SK-N-SH treated with all-trans-retinoic acid at 6 μM for 48 hours (cell line): ENCODE data around the gene ARL10.

ENCODE experiments used
- ATAC-seq: fragments of 200-7000 bp; cut with Tn5 transposase; 3 replicates; pipeline ENCODE4 v1.9.1; 2020; ENCODE audit warnings: mild to moderate bottlenecking, moderate library complexity
- ARNTL ChIP-seq: fragments of 450-650 bp; formaldehyde crosslinking; IDR thresholded peaks from 2 replicates; pipeline ENCODE4 v1.5.0; 2020; ENCODE audit warnings: low read depth, mild to moderate bottlenecking, moderate library complexity, borderline replicate concordance
- CREB5 ChIP-seq: fragments of 250-450 bp; sonication (Bioruptor Pico); IDR thresholded peaks from 2 replicates; pipeline ENCODE4 v1.5.1; 2020; ENCODE audit warnings: low read depth, mild to moderate bottlenecking, moderate library complexity
- CSDC2 ChIP-seq: fragments of 250-450 bp; sonication (Bioruptor Pico); IDR thresholded peaks from 2 replicates; pipeline ENCODE4 v1.5.0; 2020; ENCODE audit warnings: mild to moderate bottlenecking, moderate library complexity
- ESRRG ChIP-seq: fragments of 250-450 bp; sonication (Bioruptor Pico); IDR thresholded peaks from 2 replicates; pipeline ENCODE4 v1.6.1; 2021; ENCODE audit warnings: mild to moderate bottlenecking
- GLIS3 ChIP-seq: fragments of 250-450 bp; sonication (Bioruptor Pico); IDR thresholded peaks from 2 replicates; pipeline ENCODE4 v1.5.0; 2020; ENCODE audit warnings: mild to moderate bottlenecking, moderate library complexity
- ISL1 ChIP-seq: fragments of 250-450 bp; sonication (Bioruptor Pico); IDR thresholded peaks from 2 replicates; pipeline ENCODE4 v2.1.2; 2022; ENCODE audit warnings: mild to moderate bottlenecking, moderate library complexity
- OSR1 ChIP-seq: fragments of 250-450 bp; sonication (Bioruptor Pico); IDR thresholded peaks from 2 replicates; pipeline ENCODE4 v1.8.0; 2022; ENCODE audit warnings: moderate library complexity, mild to moderate bottlenecking, inconsistent platforms
- PATZ1 ChIP-seq: fragments of 250-450 bp; sonication (Bioruptor Pico); IDR thresholded peaks from 2 replicates; pipeline ENCODE4 v1.8.0; 2020; ENCODE audit warnings: mild to moderate bottlenecking, moderate library complexity, borderline replicate concordance
- POU6F1 ChIP-seq: fragments of 250-450 bp; sonication (Bioruptor Pico); IDR thresholded peaks from 2 replicates; pipeline ENCODE4 v1.8.0; 2021; ENCODE audit warnings: low read depth, mild to moderate bottlenecking, moderate library complexity, borderline replicate concordance
- PPARA ChIP-seq: fragments of 250-450 bp; sonication (Bioruptor Pico); IDR thresholded peaks from 2 replicates; pipeline ENCODE4 v1.5.0; 2020; ENCODE audit warnings: mild to moderate bottlenecking, borderline replicate concordance
- RARB ChIP-seq: fragments of 250-450 bp; sonication (Bioruptor Pico); IDR thresholded peaks from 2 replicates; pipeline ENCODE4 v1.8.0; 2021; ENCODE audit warnings: mild to moderate bottlenecking, moderate library complexity
- SNAI2 ChIP-seq: fragments of 250-450 bp; sonication (Bioruptor Pico); IDR thresholded peaks from 2 replicates; pipeline ENCODE4 v1.5.0; 2020; ENCODE audit warnings: mild to moderate bottlenecking, moderate library complexity
- TOX ChIP-seq: fragments of 250-450 bp; sonication (Bioruptor Pico); IDR thresholded peaks from 2 replicates; pipeline ENCODE4 v1.8.0; 2021; ENCODE audit warnings: mild to moderate bottlenecking, moderate library complexity, borderline replicate concordance
- TSHZ2 ChIP-seq: fragments of 250-450 bp; sonication (Bioruptor Pico); IDR thresholded peaks from 2 replicates; pipeline ENCODE4 v1.5.0; 2020; ENCODE audit warnings: mild to moderate bottlenecking, moderate library complexity
- ZC3H10 ChIP-seq: fragments of 250-450 bp; sonication (Bioruptor Pico); IDR thresholded peaks from 2 replicates; pipeline ENCODE4 v1.5.1; 2021; ENCODE audit warnings: mild to moderate bottlenecking, moderate library complexity
- ZFP30 ChIP-seq: fragments of 450-650 bp; formaldehyde crosslinking; IDR thresholded peaks from 2 replicates; pipeline ENCODE4 v1.5.0; 2022; ENCODE audit warnings: mild to moderate bottlenecking, moderate library complexity
- ZNF565 ChIP-seq: fragments of 450-650 bp; formaldehyde crosslinking; conservative IDR thresholded peaks from 2 replicates; pipeline ENCODE4 v1.5.0; 2020; ENCODE audit warnings: low read depth, mild to moderate bottlenecking, moderate library complexity
- ZNF70 ChIP-seq: fragments of 450-650 bp; formaldehyde crosslinking; IDR thresholded peaks from 2 replicates; pipeline ENCODE4 v1.5.0; 2020; ENCODE audit warnings: mild to moderate bottlenecking, moderate library complexity
- ZNF8 ChIP-seq: fragments of 450-650 bp; formaldehyde crosslinking; IDR thresholded peaks from 2 replicates; pipeline ENCODE4 v1.5.0; 2020; ENCODE audit warnings: mild to moderate bottlenecking, moderate library complexity

The ARL10 gene

GRCh38 chr5:176391479-176391878 lies 26.2 kb downstream of the ARL10 start:
- ATAC-seq: no peak
- TF ChIP-seq CSDC2 (no peak), ARNTL (no peak), ZFP30 (CRISPR knock-in tag) (no peak), TOX (CRISPR knock-in tag) (no peak)

GRCh38 chr5:176391999-176392398 lies 26.7 kb downstream of the ARL10 start:
- ATAC-seq: no peak
- no peak for TF ChIP-seq ESRRG
- no peak for TF ChIP-seq CREB5 (CRISPR knock-in tag)
- no peak for TF ChIP-seq OSR1
- TF ChIP-seq PATZ1 (CRISPR knock-in tag): no peak
- no peak for TF ChIP-seq ZNF8 (CRISPR knock-in tag)
- no peak for TF ChIP-seq ZNF565 (CRISPR knock-in tag)
- no peak for TF ChIP-seq ZNF70 (CRISPR knock-in tag)
- no peak for TF ChIP-seq SNAI2 (CRISPR knock-in tag)
- no peak for TF ChIP-seq TOX (CRISPR knock-in tag)
- TF ChIP-seq ARNTL: no peak
- TF ChIP-seq CSDC2: no peak
- TF ChIP-seq RARB (CRISPR knock-in tag): no peak
- no peak for TF ChIP-seq ZFP30 (CRISPR knock-in tag)
- TF ChIP-seq PPARA (CRISPR knock-in tag): no peak
- no peak for TF ChIP-seq ZC3H10 (CRISPR knock-in tag)
- TF ChIP-seq GLIS3 (CRISPR knock-in tag): no peak
- no peak for TF ChIP-seq ISL1 (CRISPR knock-in tag)

- no peak for TF ChIP-seq PPARA (CRISPR knock-in tag)
- no peak for TF ChIP-seq ZFP30 (CRISPR knock-in tag)
- no peak for TF ChIP-seq CSDC2
- TF ChIP-seq ZNF70 (CRISPR knock-in tag): no peak
- TF ChIP-seq TSHZ2 (CRISPR knock-in tag): no peak
- no peak for ATAC-seq
These were observed 27.2 kb downstream of the ARL10 start for GRCh38 chr5:176392526-176392925.

- TF ChIP-seq POU6F1 (CRISPR knock-in tag) (no peak), PATZ1 (CRISPR knock-in tag) (no peak)
- ATAC-seq: no peak
These were observed 28.8 kb downstream of the ARL10 start for GRCh38 chr5:176394096-176394495.
